LNCAP (cell line): Measurements from ENCODE around the gene ZNF567.

Experiments used
- CTCF ChIP-seq: fragments of 450-650 bp; IDR thresholded peaks from 2 replicates; pipeline ENCODE4 v1.5.1; 2017; ENCODE audit warnings: mild to moderate bottlenecking

ZNF567 gene

DNA sequence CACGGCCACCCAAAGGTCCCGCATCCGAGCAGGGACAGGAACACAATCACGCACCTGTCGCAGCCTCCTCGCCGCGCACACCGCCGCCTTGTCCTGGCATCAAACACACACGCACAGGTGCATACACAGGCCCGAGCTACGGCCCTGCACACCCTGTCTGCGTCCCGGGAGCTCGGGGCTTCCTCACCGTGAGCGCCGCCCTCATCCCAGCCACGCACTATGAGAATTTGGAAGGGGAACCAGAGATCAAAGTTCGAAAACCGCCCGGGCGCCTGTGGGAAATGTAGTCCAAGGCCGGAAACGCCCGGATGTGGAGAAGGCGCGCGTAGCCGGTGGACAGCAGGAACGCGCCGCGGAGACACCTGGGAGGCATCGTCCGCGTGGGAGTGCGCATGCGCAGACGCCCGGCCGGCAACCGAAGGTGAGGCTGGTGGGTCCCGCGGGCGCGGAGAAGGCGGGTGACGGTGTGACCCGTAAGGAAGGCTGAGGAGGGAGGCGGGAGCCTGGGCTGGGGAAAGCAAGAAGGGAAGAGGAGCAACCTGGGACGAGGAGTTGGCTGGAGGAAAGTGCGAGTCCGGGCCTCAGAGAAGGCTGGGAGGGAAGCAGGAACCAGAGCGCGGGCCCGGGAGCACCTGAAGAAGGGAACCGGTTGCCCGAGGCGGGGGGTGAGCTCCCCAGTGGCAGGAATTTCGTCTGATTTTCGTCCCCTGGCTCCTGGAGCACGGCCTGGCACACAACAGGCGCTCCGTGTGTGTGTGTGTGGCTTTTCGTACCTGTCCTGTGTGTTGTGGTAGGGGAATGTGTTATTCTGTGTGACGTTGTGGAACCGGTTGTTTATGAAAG, at the start of gene ZNF567:
Gene ZNF567, plus strand, starts transcription at position 399 of the 843 bp plus-strand sequence. CDS start 7,256 bp downstream, outside the sequence.
- TF ChIP-seq CTCF, result no peak

GRCh38 chr19:36638862-36639510, 48.4 kb upstream of the ZNF567 start:
- TF ChIP-seq CTCF, result no peak

DNA sequence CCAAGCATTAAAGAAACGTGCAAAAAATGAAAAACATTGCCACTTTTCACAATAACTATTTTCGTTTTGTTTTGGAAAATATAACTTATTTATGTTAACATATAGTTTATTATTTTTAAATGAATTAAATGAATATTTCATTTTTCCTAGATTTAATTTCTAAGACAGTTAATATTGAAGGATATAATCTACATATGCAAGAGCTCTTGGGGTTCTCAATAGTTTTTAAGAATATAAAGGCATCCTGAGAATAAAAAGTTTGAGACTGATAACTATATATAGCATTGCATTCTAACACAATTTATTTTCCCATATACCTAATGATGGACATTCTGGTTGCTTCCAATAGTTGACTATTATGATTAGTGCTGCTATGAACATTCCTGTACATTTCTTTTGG, 40.7 kb upstream of the ZNF567 start:
- TF ChIP-seq CTCF, result no peak

DNA sequence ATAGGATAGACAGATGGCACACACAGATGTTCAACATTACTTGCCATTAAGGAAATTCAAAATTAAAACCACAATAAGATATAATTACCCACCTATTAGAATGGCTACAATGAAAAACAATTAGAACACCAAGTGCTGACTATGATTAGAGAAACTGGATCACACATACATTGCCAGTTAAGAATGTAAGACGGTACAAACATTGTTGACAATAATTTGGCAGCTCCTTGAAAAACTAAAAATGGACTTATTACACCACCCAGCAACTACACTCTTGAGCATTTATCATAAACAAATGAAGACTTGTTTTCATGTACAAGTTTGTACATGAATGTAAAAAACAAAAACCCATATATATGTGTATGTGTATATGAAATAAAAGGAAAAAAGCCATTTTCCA, 34.5 kb upstream of the ZNF567 start:
- no peak for TF ChIP-seq CTCF

DNA sequence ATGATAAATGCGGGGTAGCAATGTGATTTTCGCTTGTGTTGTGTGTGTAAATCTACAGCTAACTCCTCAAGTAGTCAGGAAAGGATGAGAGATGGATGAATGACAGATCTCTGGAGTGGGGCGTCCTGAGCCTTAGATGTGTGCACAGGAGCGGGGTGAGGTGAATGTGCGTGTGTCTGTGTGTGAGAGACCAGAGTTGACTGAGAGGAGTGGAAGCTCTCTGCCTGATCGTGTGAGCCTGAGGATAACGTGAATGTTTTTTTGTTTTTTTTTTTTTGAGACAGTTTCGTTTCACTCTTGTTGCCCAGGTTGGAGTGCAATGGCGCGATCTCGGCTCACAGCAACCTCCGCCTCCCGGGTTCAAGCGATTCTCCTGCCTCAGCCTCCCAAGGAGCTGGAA, 21.6 kb upstream of the ZNF567 start:
- TF ChIP-seq CTCF, result no peak

- TF ChIP-seq CTCF, result no peak
Observed at GRCh38 chr19:36668646-36669045, 18.8 kb upstream of the ZNF567 start.

DNA sequence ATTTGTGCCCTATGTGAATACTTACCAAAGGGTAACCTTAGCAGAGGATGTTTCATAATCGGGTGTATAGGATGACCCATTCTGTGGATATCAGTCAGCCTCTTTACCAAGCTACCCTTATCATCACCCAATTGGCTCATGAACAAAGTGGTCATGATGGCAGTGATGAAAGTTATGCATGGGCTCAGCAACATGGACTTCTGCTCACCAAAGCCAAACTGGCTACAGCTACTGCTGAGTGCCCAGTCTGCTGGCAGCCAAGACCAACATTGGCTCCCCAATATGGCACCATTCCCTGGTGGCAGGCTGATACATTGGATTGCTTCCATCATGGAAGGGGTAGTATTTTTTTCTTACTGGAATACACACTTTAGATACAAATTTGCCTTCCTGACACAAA, 15.0 kb upstream of the ZNF567 start:
- TF ChIP-seq CTCF, result no peak
